HG02884 (cell line): ENCODE measurements around the gene CIAO1.

Experiments used
- ATAC-seq: cut with Tn5 transposase; IDR thresholded peaks from one replicate; pipeline ENCODE4 v1.9.1; 2021; ENCODE audit warnings: mild to moderate bottlenecking, moderate library complexity; ENCODE audit not compliant: unreplicated experiment

The CIAO1 gene

GRCh38 chr2:96320728-96321622, 55.0 kb downstream of the CIAO1 start:
- no peak for ATAC-seq
